ENCODE results near the gene VIPR2.

DNA sequence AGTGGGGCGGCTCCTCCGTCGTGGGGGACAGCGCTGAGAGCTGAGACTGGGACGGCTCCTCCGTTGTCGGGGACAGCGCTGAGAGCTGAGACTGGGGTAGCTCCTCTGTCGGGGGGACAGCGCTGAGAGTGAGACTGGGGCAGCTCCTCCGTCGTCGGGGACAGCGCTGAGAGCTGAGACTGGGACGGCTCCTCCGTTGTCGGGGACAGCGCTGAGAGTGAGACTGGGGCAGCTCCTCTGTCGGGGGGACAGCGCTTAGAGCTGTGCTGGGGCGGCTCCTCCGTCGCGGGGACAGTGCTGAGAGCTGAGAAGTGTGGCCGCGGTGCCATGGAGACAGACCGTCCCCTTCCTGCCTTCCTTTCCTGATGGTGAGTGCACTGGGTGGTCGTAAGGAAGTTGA is 151.9 kb downstream of the VIPR2 start:
- TF ChIP-seq, protein P1, sequence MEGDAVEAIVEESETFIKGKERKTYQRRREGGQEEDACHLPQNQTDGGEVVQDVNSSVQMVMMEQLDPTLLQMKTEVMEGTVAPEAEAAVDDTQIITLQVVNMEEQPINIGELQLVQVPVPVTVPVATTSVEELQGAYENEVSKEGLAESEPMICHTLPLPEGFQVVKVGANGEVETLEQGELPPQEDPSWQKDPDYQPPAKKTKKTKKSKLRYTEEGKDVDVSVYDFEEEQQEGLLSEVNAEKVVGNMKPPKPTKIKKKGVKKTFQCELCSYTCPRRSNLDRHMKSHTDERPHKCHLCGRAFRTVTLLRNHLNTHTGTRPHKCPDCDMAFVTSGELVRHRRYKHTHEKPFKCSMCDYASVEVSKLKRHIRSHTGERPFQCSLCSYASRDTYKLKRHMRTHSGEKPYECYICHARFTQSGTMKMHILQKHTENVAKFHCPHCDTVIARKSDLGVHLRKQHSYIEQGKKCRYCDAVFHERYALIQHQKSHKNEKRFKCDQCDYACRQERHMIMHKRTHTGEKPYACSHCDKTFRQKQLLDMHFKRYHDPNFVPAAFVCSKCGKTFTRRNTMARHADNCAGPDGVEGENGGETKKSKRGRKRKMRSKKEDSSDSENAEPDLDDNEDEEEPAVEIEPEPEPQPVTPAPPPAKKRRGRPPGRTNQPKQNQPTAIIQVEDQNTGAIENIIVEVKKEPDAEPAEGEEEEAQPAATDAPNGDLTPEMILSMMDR (IDR thresholded peaks at IDR 0.05) = no peak
- no peak for TF ChIP-seq POLR2A (IDR thresholded peaks at IDR 0.05)
